ENCODE data around the gene ANO1.

ANO1 gene

DNA sequence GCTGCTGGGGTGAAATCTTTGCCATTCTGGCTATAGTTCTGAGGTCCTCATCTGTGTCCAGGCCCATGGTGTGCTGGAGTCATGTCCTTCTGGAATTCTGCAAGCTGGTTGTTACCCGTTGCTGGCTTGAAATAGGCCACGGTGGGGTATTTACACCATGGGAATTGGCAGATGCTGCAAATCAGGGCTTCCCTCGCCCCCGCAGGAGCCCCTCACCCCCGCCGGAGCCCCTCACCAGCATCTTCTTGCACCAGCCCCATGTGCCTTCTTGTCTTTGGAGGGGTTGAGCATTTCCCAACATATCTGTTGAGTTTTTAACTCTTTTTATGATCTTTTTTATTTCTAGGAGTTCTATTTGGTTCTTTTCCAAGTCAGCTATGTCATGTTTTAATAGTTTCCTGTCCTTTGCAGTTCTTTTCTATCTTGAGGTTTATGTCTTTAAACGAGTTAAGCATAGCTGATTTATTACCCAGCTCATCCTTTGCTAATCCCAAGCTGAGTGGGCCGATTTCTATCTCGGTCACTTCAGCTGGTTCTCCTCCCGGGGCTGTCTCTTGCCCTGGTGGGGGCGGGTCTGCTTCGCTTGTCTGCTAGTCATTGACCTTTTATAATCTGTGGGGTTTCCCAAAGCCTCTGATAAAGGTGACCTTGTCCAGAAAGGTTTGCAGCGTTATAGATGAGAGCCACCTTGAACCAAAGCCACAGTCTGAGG lies 17.6 kb downstream of the ANO1 start:
- DNase-seq (ENCODE audit: low read depth), result no peak

DNA sequence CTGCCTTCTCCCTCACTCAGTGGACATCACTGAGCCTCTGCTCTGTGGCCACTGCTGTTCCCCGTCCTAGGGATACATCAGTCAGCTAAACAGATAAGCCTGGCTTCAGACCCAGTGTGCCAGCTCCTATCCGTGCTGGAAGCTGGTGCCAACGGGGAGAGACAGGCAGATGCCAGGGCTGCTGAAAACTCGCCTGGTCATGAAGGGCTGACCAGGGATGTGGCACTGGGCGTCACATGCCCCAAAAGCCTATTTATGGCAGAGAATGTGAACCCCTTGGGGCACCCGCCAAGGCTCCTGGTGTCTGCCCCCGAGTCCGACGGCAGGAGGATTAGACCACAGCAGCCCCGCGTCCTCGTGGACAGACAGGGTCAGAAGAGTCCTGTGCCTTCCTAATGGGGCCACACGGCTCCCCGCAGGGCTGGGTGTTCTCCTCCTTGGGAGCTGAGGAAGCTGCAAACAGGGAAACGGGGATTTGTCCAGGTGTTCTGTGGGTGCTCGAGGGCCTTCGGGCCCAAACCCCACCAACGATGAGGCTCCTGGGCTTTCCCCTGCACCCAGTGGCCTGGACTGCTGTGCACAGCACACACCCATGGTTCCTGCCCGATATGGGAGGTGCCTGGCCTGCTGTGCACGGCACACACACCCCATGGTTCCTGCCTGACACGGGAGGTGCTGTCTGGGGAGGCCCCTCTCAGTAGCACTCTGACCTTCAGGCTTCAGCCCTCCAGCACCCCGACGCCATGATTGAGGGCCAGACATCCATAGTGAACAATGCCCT lies 19.9 kb downstream of the ANO1 start:
- no peak for DNase-seq (ENCODE audit: low read depth)

DNA sequence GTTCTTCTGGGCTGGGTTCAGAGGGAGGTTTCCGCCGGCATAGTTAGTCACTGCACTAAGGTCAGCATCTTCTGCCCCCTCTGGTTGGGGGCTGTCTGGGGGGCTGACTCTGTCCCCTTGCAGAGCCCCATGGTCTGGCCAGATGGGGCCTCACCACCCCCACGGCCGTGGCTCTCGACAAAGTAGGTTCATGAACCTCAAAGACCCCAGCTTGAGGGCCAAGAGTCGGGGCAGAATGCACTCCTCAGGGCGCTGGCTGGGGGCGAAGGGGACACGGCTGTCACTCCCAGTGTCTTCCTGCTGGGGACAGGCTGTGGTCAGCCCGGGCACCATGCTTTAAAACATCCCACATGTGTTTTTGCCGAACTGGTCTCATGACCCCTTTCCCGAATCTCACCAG lies 20.8 kb downstream of the ANO1 start:
- DNase-seq (ENCODE audit: low read depth), result no peak

DNA sequence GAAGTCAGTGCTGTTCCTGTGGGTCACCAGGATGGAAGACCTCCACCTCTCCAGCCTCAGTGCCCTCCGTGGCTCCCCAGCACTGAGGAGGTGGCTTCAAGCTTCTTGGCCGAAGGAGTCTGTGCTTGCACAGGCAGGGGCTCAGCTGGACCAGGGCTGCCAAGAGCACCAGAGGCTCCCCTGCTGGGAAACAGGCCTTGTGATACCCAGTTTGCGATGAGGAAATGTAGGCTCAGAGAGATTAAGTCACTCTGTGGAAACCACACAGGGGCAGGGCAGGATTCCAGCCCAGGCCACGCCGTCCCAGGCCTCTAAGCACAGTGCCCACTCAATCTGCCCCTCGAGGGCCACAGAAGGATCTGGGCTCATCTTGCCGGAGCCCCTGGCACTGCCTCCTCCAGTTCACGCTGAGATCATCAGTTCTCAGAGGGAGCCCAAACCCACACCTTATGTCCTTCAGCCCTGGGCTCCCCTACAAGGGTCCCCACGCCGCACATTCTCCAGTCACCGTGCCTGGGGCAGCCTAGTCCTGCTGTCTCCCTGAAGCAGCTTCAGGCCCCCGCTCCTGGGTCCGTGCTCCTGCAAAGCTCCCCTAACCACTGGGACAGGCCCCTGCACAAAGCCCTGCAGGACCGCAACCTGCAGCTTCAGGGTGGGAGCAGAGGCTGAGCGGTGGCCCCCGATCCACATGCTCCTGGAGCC lies 21.6 kb downstream of the ANO1 start:
- no peak for DNase-seq (ENCODE audit: low read depth)

DNA sequence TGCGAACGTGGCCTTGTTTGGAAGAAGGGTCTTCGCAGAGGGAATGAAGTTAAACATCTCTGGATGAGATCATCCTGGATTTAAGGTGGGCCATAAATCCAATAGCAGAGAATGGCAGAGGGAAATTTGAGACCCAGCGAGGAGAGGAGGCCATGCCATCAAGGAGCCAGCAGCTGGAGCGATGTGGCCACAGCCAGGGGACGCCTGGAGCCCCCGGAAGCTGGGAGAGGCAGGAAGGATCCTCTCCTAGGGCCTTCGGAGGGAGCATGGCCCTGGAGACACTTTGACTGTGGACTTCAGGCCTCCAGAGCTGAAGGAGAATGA lies 22.1 kb downstream of the ANO1 start:
- DNase-seq (ENCODE audit: low read depth), result no peak

DNA sequence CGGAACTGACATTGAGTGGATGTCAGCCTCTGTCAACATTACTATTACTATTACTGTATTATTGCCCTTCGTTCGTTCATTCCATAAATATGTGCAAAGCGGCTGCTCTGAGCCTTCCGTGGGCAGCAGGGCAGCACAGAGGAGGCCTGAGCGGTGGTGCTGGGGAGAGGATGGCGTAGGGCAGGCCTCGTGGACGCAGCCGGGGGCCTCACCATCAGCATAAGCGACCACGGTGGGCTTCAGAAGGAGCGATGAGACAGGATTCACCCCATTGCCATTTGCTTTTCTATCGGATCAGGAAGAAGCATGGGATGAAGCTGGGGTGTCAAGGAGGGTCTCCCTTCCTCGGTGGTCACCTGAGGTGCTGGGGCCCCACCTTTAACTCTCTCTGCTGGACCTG lies 22.7 kb downstream of the ANO1 start:
- DNase-seq (ENCODE audit: low read depth), result no peak

DNA sequence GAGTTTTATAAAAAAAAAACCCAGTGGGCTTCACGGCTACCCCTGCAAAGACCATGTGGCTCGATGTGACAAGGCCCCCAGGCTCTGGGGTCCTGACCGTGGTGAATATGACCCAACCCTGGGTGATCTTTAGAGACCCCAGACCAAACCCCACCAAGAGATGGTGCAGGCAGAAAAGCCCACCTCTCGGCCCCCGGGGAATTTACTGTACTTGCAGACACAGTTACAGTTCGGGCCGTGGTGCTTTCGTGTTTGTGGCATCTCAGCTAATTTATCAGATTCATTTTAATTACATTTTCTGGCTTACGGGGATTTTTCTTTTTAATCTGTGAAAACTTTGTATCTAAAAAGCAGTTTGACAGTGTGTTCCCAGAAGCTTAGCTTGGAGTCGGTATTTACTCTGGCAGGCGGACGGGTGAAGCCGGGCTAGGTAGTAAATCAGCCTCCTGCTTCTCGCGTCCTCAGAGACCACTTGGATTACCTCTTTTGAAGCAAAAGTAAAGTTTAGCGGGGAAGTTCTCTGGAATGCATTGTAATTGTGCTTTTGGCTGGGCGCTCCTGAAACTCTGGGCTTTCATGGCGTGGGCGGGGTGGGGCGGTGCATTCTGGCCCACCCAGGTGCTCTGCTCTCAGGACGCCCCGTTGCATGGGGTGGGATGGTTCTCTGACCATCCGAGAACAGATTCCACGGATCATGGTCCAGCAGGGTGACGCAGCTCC lies 25.3 kb downstream of the ANO1 start:
- no peak for DNase-seq (ENCODE audit: low read depth)

DNA sequence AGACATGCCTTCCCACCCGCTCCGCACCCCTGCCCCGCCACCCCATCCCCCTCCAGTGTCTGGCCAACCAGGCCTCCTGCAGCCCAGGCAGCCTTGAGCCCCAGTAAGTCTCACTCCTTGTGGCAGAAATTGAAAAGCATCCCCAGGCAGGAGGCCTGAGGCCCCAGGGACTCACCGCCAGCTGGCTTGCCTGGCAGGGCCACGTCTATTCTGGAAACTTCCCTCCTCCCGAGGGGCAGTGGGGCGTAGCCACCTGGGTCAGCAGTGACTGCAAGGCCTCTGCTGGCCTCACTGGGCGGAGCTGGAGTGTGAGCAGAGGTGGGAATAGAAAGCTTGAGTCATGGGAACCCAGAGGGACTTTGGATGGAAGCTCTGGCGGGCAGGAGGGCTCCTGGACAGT lies 26.3 kb downstream of the ANO1 start:
- DNase-seq (ENCODE audit: low read depth), result no peak

DNA sequence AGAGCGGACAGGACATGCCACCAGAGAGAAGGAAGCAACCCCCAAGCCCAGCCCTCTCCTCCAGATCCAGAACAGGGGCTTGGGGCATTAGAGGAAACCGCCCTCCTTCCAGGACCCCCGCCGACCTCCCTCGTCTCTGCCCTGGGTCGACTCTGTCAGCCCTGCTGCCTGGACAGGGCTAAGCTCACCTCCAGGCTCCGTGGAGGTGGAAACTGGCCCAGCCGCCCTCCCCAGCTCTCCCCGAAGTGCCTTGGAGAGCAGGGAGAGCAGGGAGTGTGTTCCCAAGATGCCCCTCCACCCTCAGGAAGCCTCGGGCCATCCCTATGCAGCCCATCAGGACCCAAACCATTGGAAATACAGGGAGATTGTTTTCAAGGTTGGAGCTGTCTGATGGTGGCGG lies 26.8 kb downstream of the ANO1 start:
- no peak for DNase-seq (ENCODE audit: low read depth)

DNA sequence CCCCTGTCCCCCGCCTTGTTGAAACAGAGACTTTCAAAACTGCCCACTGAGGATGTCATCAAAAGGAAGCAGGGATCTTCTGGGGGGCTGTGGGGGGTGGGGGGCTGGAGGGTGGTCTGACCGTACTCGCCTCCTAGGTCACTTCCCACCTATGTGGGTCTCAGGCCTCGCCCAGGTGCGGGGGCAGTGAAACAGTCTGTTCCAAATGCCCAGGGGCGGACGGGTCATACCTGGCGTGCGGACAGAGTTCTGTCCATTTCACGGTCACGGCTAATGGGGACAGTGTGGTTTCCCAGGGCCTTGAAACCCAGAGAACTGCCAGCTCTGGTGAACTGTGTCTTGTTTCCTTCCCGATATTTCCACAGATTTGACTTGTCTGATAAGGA lies 27.2 kb downstream of the ANO1 start:
- DNase-seq (ENCODE audit: low read depth), result no peak

DNA sequence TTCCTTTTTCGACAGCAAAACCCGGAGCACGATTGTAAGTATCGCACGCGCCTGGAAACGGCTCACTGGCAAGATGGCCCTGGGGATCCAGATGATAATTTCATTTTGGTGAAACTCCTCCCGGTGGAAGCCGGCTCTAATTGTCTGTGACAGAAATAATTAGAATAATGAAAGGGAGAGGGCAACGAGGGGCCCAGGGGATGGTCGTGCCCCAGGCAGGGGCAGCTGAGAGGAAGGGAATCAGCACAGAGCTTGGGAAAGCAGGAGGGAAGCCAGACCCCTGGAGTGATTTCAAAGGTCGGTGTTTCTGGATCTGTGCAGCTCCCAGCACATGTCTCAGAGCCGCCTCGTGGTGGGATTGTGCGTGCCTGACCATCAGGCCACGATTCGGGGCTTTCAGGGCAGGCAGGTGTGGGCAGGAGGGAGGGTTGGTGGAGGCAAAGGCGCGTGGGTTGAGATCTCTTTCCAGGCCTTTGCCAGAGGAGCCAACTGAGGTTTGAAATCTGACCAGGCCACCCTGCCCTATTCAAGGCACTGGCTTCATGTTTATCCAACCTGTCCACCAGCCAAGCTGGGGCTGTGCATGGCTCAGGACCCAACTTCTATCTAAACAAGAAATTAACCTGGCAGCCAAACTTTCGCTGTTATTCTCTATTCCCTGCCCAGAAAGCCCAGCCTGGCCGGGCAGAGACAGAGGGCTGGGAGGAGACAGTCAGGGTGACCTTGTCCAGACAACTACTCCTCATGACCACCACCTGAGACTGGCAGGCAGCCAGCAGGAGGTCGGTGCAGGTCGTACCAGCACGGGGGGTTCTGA lies 27.8 kb downstream of the ANO1 start:
- DNase-seq (ENCODE audit: low read depth), result no peak

DNA sequence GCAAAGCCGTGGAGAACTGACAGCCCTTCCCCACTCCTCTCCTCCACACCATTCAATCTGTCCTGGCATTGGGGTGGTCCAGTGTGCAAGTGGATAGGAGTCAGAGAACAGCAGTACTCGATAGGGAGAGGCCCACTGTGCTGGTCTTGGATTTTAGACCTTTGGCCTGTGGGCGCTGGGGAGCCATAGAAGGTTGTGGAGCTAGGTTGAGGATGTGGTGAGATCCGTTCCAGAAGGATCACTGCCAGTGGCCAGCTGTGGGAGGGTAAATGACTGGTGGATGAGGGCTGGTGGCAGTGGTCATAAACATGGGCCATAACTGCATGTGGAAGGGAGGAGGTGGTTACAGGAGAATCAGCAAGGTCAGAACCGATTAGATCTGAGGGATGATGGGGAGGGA lies 28.6 kb downstream of the ANO1 start:
- DNase-seq (ENCODE audit: low read depth), result no peak

DNA sequence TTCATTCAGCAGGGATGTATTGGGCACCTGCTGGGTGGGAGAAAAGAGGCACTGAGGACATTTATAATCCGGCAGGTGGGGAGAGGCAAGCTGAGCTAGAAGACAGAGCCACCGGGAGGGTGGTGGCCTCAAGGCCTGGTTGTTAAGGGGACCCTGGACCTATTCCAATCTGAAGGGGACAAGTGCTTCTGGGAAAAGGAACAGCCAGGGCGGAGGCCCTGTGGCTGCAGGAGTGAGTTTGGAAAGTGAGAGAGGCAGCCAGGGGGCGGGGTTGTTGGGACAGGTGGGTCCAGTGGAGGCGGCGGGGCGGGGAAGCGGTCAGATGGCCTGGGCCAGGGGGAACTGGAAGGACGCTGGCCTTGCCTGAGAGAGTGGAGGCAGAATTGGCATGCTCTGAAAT lies 29.1 kb downstream of the ANO1 start:
- no peak for DNase-seq (ENCODE audit: low read depth)

DNA sequence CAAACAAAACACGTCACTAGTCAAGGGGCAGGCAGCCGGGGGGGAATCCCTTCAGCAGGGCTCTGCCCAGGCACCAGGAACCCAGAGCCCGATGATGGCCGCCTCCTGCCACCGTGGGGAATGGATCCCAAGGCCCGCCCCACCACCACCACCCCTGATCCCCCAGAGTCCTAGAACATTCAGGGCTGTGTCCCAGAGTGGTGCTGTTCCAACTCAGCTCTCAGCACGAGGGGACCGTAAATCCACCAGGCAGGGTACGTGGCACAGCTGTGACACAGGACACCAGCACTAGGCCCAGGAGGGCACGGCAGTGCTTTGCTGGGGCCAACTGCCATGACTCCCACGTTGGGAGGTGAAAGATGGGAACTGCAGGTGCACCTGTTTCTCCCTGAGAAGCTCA lies 29.6 kb downstream of the ANO1 start:
- no peak for DNase-seq (ENCODE audit: low read depth)

DNA sequence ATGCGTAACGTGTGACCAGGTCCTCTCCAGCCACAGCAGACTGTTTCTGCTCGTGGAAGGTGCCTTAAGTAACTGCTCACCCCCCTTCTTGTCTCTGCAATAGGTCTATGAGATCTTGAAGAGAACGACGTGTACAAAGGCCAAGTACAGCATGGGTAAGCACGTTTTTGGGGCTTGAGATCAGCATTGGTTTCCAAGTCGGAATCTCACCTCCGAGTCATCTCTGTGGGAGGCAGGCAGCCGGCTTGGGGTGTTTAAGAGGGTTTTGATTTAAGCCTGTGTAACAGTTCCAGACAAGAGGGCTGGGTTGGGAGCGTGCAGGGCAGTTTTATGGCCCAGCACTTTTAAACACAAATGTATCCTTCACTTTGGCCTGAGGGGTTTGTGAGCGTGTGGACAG lies 30.1 kb downstream of the ANO1 start:
- DNase-seq (ENCODE audit: low read depth), result no peak

DNA sequence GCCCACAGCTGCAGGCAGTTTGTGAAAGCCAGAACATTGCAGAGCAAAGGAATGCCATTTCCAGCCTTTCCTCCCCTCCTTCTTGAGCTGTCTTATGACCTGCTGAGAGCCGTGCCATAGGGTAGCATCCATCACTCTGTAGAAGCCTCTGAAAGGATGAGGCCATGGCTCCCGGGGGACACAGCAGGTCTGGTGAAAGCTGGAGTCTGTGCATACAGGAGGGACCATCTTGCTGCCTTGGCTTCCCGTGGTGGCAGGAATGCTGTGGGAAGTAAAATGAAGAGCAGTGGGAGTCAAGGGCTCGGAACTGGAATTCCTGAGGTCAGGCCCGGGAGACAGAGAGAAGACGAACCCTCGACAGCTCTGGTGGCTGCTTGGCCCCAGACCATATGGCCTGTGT lies 30.9 kb downstream of the ANO1 start:
- DNase-seq (ENCODE audit: low read depth), result no peak

DNA sequence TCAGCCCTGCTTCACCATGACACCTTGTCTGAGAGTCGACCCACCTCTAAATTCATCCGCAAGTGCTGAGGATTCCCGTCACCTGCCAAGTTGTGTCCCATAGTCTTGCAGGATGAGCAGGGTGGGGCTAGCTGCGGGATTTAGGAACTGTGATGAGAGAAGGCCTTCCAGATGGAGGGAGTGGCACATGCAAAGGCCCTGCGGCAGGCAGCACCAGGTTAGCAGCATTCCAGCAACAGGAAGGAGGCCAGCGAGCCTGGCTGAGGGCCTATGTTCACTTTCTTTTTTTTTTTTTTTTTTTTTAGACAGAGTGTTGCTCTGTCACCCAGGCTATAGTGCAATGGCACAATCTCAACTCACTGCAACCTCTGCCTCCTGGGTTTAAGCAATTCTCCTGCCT lies 31.8 kb downstream of the ANO1 start:
- no peak for DNase-seq (ENCODE audit: low read depth)

DNA sequence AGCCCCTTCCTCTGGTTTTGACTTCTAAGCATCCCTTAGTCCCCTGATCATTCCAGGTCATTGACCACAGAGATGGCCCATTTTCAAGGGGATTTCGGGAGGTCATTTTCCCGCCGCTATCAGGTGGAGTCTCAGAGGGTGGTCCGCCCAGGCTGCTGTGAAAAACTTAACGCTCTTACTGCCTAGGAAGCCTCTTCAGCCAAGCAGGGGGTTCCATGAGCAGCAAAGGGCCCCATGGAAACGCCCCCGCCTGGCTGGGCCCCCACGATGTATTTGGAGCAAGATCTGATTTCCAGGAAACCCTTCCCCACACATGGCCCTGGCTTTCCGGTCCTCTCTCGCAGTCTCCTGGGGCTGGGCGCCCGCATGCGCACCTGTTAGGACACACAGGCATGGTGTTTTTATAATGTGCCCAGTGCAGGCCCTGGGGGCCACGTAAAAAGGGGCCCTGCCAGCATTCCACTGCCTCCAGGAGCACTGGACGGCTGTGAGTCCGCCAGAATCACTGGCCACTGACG lies 32.5 kb downstream of the ANO1 start:
- DNase-seq (ENCODE audit: low read depth), result no peak

DNA sequence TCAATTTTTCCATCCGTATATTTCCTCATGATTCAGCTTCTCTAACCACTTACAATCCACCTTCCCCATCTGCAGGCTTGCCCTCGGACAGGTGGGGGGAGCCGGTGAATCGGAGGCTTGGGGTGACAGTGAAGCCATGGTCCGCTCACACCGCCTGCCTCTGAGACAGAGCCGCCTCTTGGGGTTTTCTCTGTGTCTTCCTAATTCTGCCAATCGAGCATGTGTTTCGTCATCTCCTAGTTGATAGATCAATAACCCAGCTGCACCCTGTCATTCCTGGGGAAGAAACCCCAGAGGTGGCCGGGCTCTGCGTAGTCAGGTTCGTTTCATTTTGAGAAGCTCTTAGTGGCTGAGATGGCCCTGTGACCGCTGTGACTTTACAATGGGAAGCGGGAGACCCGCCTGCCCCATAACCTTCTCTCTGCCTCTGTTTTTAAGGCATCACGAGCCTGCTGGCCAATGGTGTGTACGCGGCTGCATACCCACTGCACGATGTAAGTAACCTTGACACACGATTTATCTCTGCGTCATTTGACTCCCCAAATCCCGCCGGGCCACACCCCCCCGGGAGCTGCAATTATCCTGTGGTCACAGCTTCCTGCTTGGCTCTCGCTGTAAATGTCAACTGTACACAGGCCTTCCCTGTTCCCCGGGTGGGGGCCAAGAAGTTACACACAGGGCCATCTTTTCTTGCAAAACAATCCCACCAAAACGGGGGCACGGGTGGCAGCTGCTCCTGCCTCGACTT lies 33.3 kb downstream of the ANO1 start:
- DNase-seq (ENCODE audit: low read depth), result no peak

DNA sequence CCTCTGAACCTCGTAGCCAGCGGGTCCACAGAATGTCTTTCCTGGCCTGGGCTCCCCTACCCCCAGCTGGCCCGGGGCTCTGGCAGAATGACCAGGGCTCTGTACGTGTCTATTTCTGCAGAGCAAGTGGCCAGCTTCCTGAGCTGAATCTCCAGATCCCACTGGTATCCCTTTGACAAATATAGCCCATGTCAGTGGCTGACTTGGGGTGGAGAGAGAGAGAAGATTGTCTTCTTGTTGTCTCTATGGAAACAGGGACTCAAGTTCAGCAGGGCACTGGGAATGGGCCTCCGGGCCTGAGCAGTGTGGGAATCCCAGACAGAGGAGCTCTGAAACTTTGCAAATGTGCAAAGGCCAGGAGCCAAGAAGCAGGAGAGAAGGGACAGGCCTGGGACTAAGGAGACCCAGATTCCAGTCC lies 33.9 kb downstream of the ANO1 start:
- DNase-seq (ENCODE audit: low read depth), result no peak

DNA sequence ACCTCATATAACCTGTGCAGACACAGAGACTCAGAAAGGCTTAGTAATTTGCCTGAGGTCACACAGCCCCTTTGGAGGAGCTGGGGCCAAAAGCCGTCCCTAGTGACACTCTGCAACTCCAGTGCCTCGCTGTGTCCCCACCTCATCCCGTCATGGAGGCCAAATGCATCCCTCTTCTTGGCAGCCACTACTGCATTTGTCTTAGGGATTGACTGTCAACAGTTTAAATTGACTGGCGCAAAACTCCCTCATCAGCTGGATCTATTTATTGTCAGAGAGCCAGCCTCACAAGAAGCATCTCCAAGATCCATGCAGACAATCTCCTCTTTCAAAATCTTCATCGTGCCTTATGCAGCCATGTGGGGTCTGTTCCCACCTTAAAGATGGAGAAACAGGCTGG lies 35.7 kb downstream of the ANO1 start:
- DNase-seq (ENCODE audit: low read depth), result no peak
